ENCODE measurements around the gene C17orf107. TPM values are rescaled to one million over a fixed set of nuclear protein-coding genes. Genes with fewer than 3 reads are reported as not detected.

Gene C17orf107
- total RNA-seq, 1 experiment from 2014 or later = 2.7 TPM

GRCh38 chr17:4936436-4936835, 37.1 kb downstream of the C17orf107 start:
- no TSS peak for BruUV-seq (replicated peaks)
- TF ChIP-seq EZH2 (IDR thresholded peaks at IDR 0.05; ENCODE audit: borderline replicate concordance, low read depth, low read length, poor library complexity, severe bottlenecking) (no peak), CTCF (conservative IDR thresholded peaks at IDR 0.05; ENCODE audit: low read depth, low read length) (no peak)
- H3K9me3 ChIP-seq (ENCODE audit: low read depth, low read length, poor library complexity, severe bottlenecking) = no peaks in the 10 kb centered on the region
- no peak for DNase-seq (ENCODE audit: low spot score)
- H3K36me3 ChIP-seq (ENCODE audit: insufficient read depth, low read length, poor library complexity, severe bottlenecking) = peaks cover 19% of the 10 kb centered on the region
- no peak overlapping the region for H3K27ac ChIP-seq (ENCODE audit: low read depth, low read length, poor library complexity, severe bottlenecking)
- CTCF ChIA-PET = no interaction called here
- H3K27me3 ChIP-seq (replicated peaks; ENCODE audit: insufficient read depth, low read depth, low read length, poor library complexity) = no peaks in the 10 kb centered on the region
- POLR2A ChIA-PET (ENCODE audit: low non-redundant PET) = no interaction called here
- H3K4me1 ChIP-seq (ENCODE audit: insufficient read depth, low read length, poor library complexity, severe bottlenecking) = peaks cover 10% of the 10 kb centered on the region
- no peak overlapping the region for H3K4me3 ChIP-seq (ENCODE audit: low read depth, low read length, poor library complexity, severe bottlenecking)
- intact Hi-C loops (cut with micrococcal nuclease; ENCODE audit: unreplicated experiment) = no loop called here

GRCh38 chr17:4937553-4937952, 38.2 kb downstream of the C17orf107 start:
- H3K27me3 ChIP-seq (replicated peaks; ENCODE audit: insufficient read depth, low read depth, low read length, poor library complexity) = no peaks in the 10 kb centered on the region
- H3K27ac ChIP-seq (ENCODE audit: low read depth, low read length, poor library complexity, severe bottlenecking) = no peak overlapping the region
- no TSS peak for BruUV-seq (replicated peaks)
- ChIA-PET CTCF (no interaction called here), POLR2A (ENCODE audit: low non-redundant PET) (no interaction called here)
- H3K4me1 ChIP-seq (ENCODE audit: insufficient read depth, low read length, poor library complexity, severe bottlenecking) = peaks cover 15% of the 10 kb centered on the region
- peaks cover 19% of the 10 kb centered on the region for H3K36me3 ChIP-seq (ENCODE audit: insufficient read depth, low read length, poor library complexity, severe bottlenecking)
- H3K9me3 ChIP-seq (ENCODE audit: low read depth, low read length, poor library complexity, severe bottlenecking) = no peaks in the 10 kb centered on the region
- no peak for DNase-seq (ENCODE audit: low spot score)
- H3K4me3 ChIP-seq (ENCODE audit: low read depth, low read length, poor library complexity, severe bottlenecking) = no peak overlapping the region
- TF ChIP-seq CTCF (conservative IDR thresholded peaks at IDR 0.05; ENCODE audit: low read depth, low read length) (no peak), EZH2 (IDR thresholded peaks at IDR 0.05; ENCODE audit: borderline replicate concordance, low read depth, low read length, poor library complexity, severe bottlenecking) (no peak)
- intact Hi-C loops (cut with micrococcal nuclease; ENCODE audit: unreplicated experiment) = no loop called here

GRCh38 chr17:4938069-4938491, 38.7 kb downstream of the C17orf107 start:
- no peak for TF ChIP-seq CTCF (conservative IDR thresholded peaks at IDR 0.05; ENCODE audit: low read depth, low read length)
- TF ChIP-seq EZH2 (IDR thresholded peaks at IDR 0.05; ENCODE audit: borderline replicate concordance, low read depth, low read length, poor library complexity, severe bottlenecking) = no peak
- CTCF ChIA-PET = no interaction called here
- H3K9me3 ChIP-seq (ENCODE audit: low read depth, low read length, poor library complexity, severe bottlenecking) = no peaks in the 10 kb centered on the region
- intact Hi-C loops (cut with micrococcal nuclease; ENCODE audit: unreplicated experiment) = no loop called here
- peaks cover 15% of the 10 kb centered on the region for H3K4me1 ChIP-seq (ENCODE audit: insufficient read depth, low read length, poor library complexity, severe bottlenecking)
- no TSS peak for BruUV-seq (replicated peaks)
- POLR2A ChIA-PET (ENCODE audit: low non-redundant PET) = no interaction called here
- peak overlapping the region; percentile 94 for H3K27ac ChIP-seq (ENCODE audit: low read depth, low read length, poor library complexity, severe bottlenecking)
- no peaks in the 10 kb centered on the region for H3K27me3 ChIP-seq (replicated peaks; ENCODE audit: insufficient read depth, low read depth, low read length, poor library complexity)
- DNase-seq (ENCODE audit: low spot score) = no peak
- H3K36me3 ChIP-seq (ENCODE audit: insufficient read depth, low read length, poor library complexity, severe bottlenecking) = peaks cover 21% of the 10 kb centered on the region
- H3K4me3 ChIP-seq (ENCODE audit: low read depth, low read length, poor library complexity, severe bottlenecking) = no peak overlapping the region
